ENCODE data around the gene MAN1B1. TPM values are rescaled to one million over a fixed set of nuclear protein-coding genes. Genes with fewer than 3 reads are reported as not detected.
A peak's percentile ranks its signal among the peaks of the same experiment; 100 is the strongest.
"Not testable (repeated sequence)": the region's sequence is repeated elsewhere in the genome, so short reads cannot be mapped to it uniquely, and the experiment has no call there.

The MAN1B1 gene
- total RNA-seq, 1 donor from 2014 or later, result 76.6 TPM

GRCh38 chr9:137111788-137112563, 25.2 kb downstream of the MAN1B1 start:
- no peak for DNase-seq

- DNase-seq, result no peak
These were observed 26.0 kb downstream of the MAN1B1 start for GRCh38 chr9:137112564-137113384.

GRCh38 chr9:137113385-137114159, 26.8 kb downstream of the MAN1B1 start:
- DNase-seq, result peak; percentile 21

- no peak for DNase-seq
These were observed 27.4 kb downstream of the MAN1B1 start for GRCh38 chr9:137114220-137114612.

GRCh38 chr9:137114613-137115393, 28.0 kb downstream of the MAN1B1 start, which contains the start of gene DPP7:
Gene DPP7, minus strand, starts transcription at chr9:137114733. Its CDS starts 20 bp downstream, at chr9:137114713.
- peak; percentile 60 for DNase-seq

- DNase-seq, result no peak
These were observed 28.7 kb downstream of the MAN1B1 start for GRCh38 chr9:137115394-137116026.

GRCh38 chr9:137116027-137116507, 29.3 kb downstream of the MAN1B1 start:
- no peak for DNase-seq

GRCh38 chr9:137116728-137117127, 29.9 kb downstream of the MAN1B1 start:
- no peak for DNase-seq

GRCh38 chr9:137117269-137117731, 30.5 kb downstream of the MAN1B1 start:
- DNase-seq, result no peak

GRCh38 chr9:137118092-137118603, 31.4 kb downstream of the MAN1B1 start:
- DNase-seq, result not testable (repeated sequence)

GRCh38 chr9:137121927-137122795, 35.4 kb downstream of the MAN1B1 start:
- DNase-seq, result not testable (repeated sequence)

GRCh38 chr9:137122796-137123467, 36.1 kb downstream of the MAN1B1 start:
- DNase-seq, result not testable (repeated sequence)

- no peak for DNase-seq
These were observed 36.7 kb downstream of the MAN1B1 start for GRCh38 chr9:137123468-137123837.

- DNase-seq, result not testable (repeated sequence)
These were observed 37.2 kb downstream of the MAN1B1 start for GRCh38 chr9:137123952-137124462.

- peak; percentile 15 for DNase-seq
These were observed 40.0 kb downstream of the MAN1B1 start for GRCh38 chr9:137126786-137127185.

GRCh38 chr9:137127301-137128157, 40.7 kb downstream of the MAN1B1 start:
- peak; percentile 41 for DNase-seq

GRCh38 chr9:137128158-137128861, 41.5 kb downstream of the MAN1B1 start:
- no peak for DNase-seq

Measured in dermis blood vessel endothelial cell (primary cell).